Stimulated activated CD8-positive, alpha-beta memory T cell treated with anti-CD3 and anti-CD28 coated beads, Interleukin-12 subunit alpha, Interleukin-12 subunit beta, amount 100 ng/mL, for 24 hours (primary cell): Measurements from ENCODE around the gene PLPPR2.
"Not testable (repeated sequence)": the region's sequence is repeated elsewhere in the genome, so short reads cannot be mapped to it uniquely, and the experiment has no call there.

Experiments
- DNase-seq: peaks from one replicate; pipeline ENCODE4 v3.0.0-alpha.2; 2020; ENCODE audit errors: extremely low read depth

Gene PLPPR2

GRCh38 chr19:11339254-11340098 lies 15.8 kb upstream of the PLPPR2 start, which contains the start of gene RAB3D:
Gene RAB3D, minus strand, starts transcription at chr19:11339657. Its CDS starts 2,258 bp downstream, at chr19:11337399.
- DNase-seq, result peak; percentile 63

GRCh38 chr19:11340099-11340467 lies 15.1 kb upstream of the PLPPR2 start:
- DNase-seq, result not testable (repeated sequence)

GRCh38 chr19:11342429-11342828 lies 12.8 kb upstream of the PLPPR2 start:
- DNase-seq, result no peak

- no peak for DNase-seq
Measured at GRCh38 chr19:11345122-11345803, 10.0 kb upstream of the PLPPR2 start.

GRCh38 chr19:11346104-11346940 lies 8.9 kb upstream of the PLPPR2 start, which contains the start of the genes CCDC159 and TMEM205:
Gene CCDC159, plus strand, starts transcription at chr19:11346519. Its CDS starts 88 bp downstream, at chr19:11346607.
Gene TMEM205, minus strand, starts transcription at chr19:11346268. Its CDS starts 649 bp downstream, at chr19:11345619.
- DNase-seq, result peak; percentile 98

GRCh38 chr19:11347546-11348039 lies 7.6 kb upstream of the PLPPR2 start:
- DNase-seq, result no peak

GRCh38 chr19:11349171-11349570 lies 6.1 kb upstream of the PLPPR2 start:
- no peak for DNase-seq

GRCh38 chr19:11354102-11354501 lies 1.1 kb upstream of the PLPPR2 start:
- not testable (repeated sequence) for DNase-seq

- no peak for DNase-seq
Measured at GRCh38 chr19:11356074-11356397, 804 bp downstream of the PLPPR2 start.

- DNase-seq, result no peak
Measured at GRCh38 chr19:11356676-11357550, 1.7 kb downstream of the PLPPR2 start.

- no peak for DNase-seq
Measured at GRCh38 chr19:11359421-11359820, 4.2 kb downstream of the PLPPR2 start.

- no peak for DNase-seq
Measured at GRCh38 chr19:11361037-11361770, 6.0 kb downstream of the PLPPR2 start.

GRCh38 chr19:11361771-11362731 lies 6.8 kb downstream of the PLPPR2 start:
- no peak for DNase-seq

- no peak for DNase-seq
Measured at GRCh38 chr19:11363881-11364280, 8.6 kb downstream of the PLPPR2 start.

- no peak for DNase-seq
Measured at GRCh38 chr19:11364296-11364904, 9.2 kb downstream of the PLPPR2 start.

- DNase-seq, result no peak
Measured at GRCh38 chr19:11364935-11365334, 9.7 kb downstream of the PLPPR2 start.

GRCh38 chr19:11365557-11366117 lies 10.4 kb downstream of the PLPPR2 start:
- DNase-seq, result no peak

- DNase-seq, result no peak
Measured at GRCh38 chr19:11367528-11367927, 12.3 kb downstream of the PLPPR2 start.
